ENCODE measurements around the gene MRPS34. TPM values are rescaled to one million over a fixed set of nuclear protein-coding genes. Genes with fewer than 3 reads are reported as not detected.

MRPS34 gene
- polyA plus RNA-seq, 1 experiment = 55.8 TPM

DNA sequence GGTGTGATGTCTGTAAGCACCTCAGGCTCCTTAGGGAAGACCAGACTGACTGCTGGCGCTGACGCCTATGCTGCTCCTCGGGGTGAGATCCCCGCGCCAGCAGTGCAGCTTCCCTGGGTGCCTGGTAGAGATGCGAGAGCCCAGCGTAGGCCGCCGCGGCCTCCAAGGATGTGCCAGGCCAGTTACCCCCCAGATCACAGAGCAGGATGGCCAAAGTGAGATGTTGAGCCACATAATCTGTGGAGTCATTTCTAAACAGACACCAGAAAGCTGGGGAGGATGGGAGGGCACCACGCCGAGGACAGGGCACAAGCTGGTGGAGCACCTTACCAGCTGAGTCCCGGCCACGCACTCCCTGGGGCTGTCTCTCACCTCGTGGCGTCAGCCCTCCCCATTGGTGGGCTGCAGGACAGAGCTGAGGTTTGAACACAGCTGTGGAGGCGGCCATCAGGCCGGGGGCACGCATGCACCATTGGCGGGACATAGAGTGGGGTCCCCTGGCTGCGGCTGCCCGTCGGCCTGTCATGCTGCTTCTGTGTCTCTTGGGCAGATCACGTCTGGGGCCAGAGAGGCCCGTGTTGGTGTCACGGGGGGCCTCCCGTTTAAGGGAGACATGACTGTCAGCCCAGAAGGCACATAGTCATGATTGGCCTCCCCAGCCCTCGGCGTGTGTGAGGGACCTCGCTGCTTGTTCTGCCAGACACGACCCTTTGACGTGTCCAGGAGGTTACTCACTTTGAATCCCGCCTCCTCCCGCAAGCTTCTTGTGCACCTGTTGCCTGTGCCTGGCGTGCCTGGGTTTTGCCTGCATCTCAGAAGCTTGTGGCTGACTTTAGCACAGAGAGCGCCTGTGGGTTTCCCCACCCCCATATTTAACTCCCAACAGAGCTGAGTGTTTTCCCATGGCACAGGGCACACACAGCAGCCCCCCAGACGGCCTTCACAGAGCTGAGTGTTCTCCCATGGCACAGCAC lies 45.0 kb downstream of the MRPS34 start:
- Histone ChIP-seq H3K27me3 (ENCODE audit: control insufficient read depth, insufficient read depth, low read length) (no peaks in the 10 kb centered on the region), H3K9me3 (ENCODE audit: control insufficient read depth, insufficient read depth, low read length) (no peaks in the 10 kb centered on the region; the same call in 1 of the 2 replicates), H3K27ac (ENCODE audit: low read depth, low read length) (no peak overlapping the region), H3K4me3 (ENCODE audit: low read depth, low read length) (no peak overlapping the region)
- CTCF ChIA-PET = no interaction called here
- DNase-seq (ENCODE audit: low read depth, low spot score) = no peak
- POLR2A ChIA-PET = no interaction called here
- TF ChIP-seq, protein P1, sequence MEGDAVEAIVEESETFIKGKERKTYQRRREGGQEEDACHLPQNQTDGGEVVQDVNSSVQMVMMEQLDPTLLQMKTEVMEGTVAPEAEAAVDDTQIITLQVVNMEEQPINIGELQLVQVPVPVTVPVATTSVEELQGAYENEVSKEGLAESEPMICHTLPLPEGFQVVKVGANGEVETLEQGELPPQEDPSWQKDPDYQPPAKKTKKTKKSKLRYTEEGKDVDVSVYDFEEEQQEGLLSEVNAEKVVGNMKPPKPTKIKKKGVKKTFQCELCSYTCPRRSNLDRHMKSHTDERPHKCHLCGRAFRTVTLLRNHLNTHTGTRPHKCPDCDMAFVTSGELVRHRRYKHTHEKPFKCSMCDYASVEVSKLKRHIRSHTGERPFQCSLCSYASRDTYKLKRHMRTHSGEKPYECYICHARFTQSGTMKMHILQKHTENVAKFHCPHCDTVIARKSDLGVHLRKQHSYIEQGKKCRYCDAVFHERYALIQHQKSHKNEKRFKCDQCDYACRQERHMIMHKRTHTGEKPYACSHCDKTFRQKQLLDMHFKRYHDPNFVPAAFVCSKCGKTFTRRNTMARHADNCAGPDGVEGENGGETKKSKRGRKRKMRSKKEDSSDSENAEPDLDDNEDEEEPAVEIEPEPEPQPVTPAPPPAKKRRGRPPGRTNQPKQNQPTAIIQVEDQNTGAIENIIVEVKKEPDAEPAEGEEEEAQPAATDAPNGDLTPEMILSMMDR (IDR thresholded peaks at IDR 0.05; ENCODE audit: low read depth, low read length) = no peak

GRCh38 chr16:1726661-1727502 lies 46.1 kb downstream of the MRPS34 start:
- TF ChIP-seq, protein P1 (IDR thresholded peaks at IDR 0.05; ENCODE audit: low read depth, low read length) = no peak
- ChIA-PET POLR2A (no interaction called here), CTCF (interaction anchor here (1.0 kb wide), 1 partner anchor 21 kb away, joined by 5 read pairs; the partner anchor contains the start of gene MAPK8IP3)
- H3K4me3 ChIP-seq (ENCODE audit: low read depth, low read length) = no peak overlapping the region
- no peak overlapping the region for H3K27ac ChIP-seq (ENCODE audit: low read depth, low read length)
- no peaks in the 10 kb centered on the region; the same call in 1 of the 2 replicates for H3K9me3 ChIP-seq (ENCODE audit: control insufficient read depth, insufficient read depth, low read length)
- H3K27me3 ChIP-seq (ENCODE audit: control insufficient read depth, insufficient read depth, low read length) = no peaks in the 10 kb centered on the region
- DNase-seq (ENCODE audit: low read depth, low spot score) = no peak

DNA sequence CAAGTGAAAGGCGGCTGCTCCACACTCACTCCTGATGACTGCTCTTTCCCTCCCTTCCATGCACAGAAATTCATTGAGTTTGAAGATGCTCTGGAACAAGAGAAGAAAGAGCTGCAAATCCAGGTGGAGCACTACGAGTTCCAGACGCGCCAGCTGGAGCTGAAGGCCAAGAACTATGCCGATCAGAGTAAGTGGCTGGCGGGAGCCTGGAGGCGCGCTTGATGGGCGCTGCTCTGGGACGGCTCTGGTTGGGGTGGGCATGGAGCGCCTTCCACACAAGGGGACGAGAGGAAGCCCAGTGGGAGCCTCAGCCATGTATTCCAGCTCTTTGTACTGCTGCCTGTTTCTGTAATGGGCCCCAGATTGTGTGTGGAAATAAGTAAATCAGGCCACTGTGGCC lies 48.4 kb downstream of the MRPS34 start:
- no peak for DNase-seq (ENCODE audit: low read depth, low spot score)
- POLR2A ChIA-PET = no interaction called here
- TF ChIP-seq, protein P1 (IDR thresholded peaks at IDR 0.05; ENCODE audit: low read depth, low read length) = no peak
- Histone ChIP-seq H3K27ac (ENCODE audit: low read depth, low read length) (no peak overlapping the region), H3K4me3 (ENCODE audit: low read depth, low read length) (no peak overlapping the region), H3K27me3 (ENCODE audit: control insufficient read depth, insufficient read depth, low read length) (no peaks in the 10 kb centered on the region), H3K9me3 (ENCODE audit: control insufficient read depth, insufficient read depth, low read length) (no peaks in the 10 kb centered on the region; the same call in 1 of the 2 replicates)
- CTCF ChIA-PET = interaction anchor here (0.6 to 1.9 kb wide), 5 partner anchors 9 to 285 kb away, joined by 3 to 10 read pairs (median 6); no protein-coding TSS in a partner anchor

- TF ChIP-seq, protein P1 (IDR thresholded peaks at IDR 0.05; ENCODE audit: low read depth, low read length) = peak; percentile 81
- H3K4me3 ChIP-seq (ENCODE audit: low read depth, low read length) = no peak overlapping the region
- no peak for DNase-seq (ENCODE audit: low read depth, low spot score)
- peak overlapping the region; percentile 21 for H3K27ac ChIP-seq (ENCODE audit: low read depth, low read length)
- no peaks in the 10 kb centered on the region for H3K27me3 ChIP-seq (ENCODE audit: control insufficient read depth, insufficient read depth, low read length)
- no peaks in the 10 kb centered on the region; the same call in 1 of the 2 replicates for H3K9me3 ChIP-seq (ENCODE audit: control insufficient read depth, insufficient read depth, low read length)
- CTCF ChIA-PET = interaction anchor here (0.6 to 1.9 kb wide), 9 partner anchors 8 to 780 kb away, joined by 3 to 10 read pairs (median 5); partner anchors contain the start of genes NUBP2 and SPSB3
- POLR2A ChIA-PET = interaction anchor here (1.0 kb wide), 1 partner anchor 69 kb away, joined by 3 read pairs; no protein-coding TSS in a partner anchor
These were observed 49.3 kb downstream of the MRPS34 start for GRCh38 chr16:1723450-1724147.

Small RNA genes within 50 kb of the gene (small RNA-seq; reads per million reads assigned to genes)
- gene MIR3177 (ENCODE audit: insufficient read length, low read depth) = 2.2 reads per million

Other genes starting within 250 kb of the MRPS34 start
- gene TMEM204, start 239.5 kb downstream of the MRPS34 start, polyA plus RNA-seq (2011; rRNA removed) = 6.2 and 8.4 TPM in 2 replicates
- 6.4 and 8.3 TPM in 2 replicates for gene IFT140, start 161.1 kb downstream of the MRPS34 start, polyA plus RNA-seq (2011; rRNA removed)
- 7.8 TPM in 2 replicates for gene CRAMP1, start 160.8 kb downstream of the MRPS34 start, polyA plus RNA-seq (2011; rRNA removed)
- 39.2 and 41.2 TPM in 2 replicates for gene JPT2, start 94.9 kb downstream of the MRPS34 start, polyA plus RNA-seq (2011; rRNA removed)
- gene MAPK8IP3, start 66.9 kb downstream of the MRPS34 start, polyA plus RNA-seq (2011; rRNA removed) = 11.8 and 14.7 TPM in 2 replicates
- gene NME3, start 1.6 kb downstream of the MRPS34 start, polyA plus RNA-seq (2011; rRNA removed) = 15.6 and 25.5 TPM in 2 replicates
- gene EME2, start 324 bp downstream of the MRPS34 start, polyA plus RNA-seq (2011; rRNA removed) = 2.4 and 3.1 TPM in 2 replicates
- 11.0 and 13.3 TPM in 2 replicates for gene SPSB3, start 9.4 kb upstream of the MRPS34 start, polyA plus RNA-seq (2011; rRNA removed)
- 20.0 and 29.2 TPM in 2 replicates for gene NUBP2, start 9.8 kb upstream of the MRPS34 start, polyA plus RNA-seq (2011; rRNA removed)
- gene IGFALS, start 20.6 kb upstream of the MRPS34 start, polyA plus RNA-seq (2011; rRNA removed) = not detected in 2 replicates
- gene HAGH, start 53.7 kb upstream of the MRPS34 start, polyA plus RNA-seq (2011; rRNA removed) = 11.8 and 16.2 TPM in 2 replicates
- 35.2 and 45.4 TPM in 2 replicates for gene FAHD1, start 54.1 kb upstream of the MRPS34 start, polyA plus RNA-seq (2011; rRNA removed)
- 0.04 TPM in 1 of 2 replicates, not detected in the other for gene MEIOB, start 99.0 kb upstream of the MRPS34 start, polyA plus RNA-seq (2011; rRNA removed)
- not detected in 2 replicates for gene HS3ST6, start 145.3 kb upstream of the MRPS34 start, polyA plus RNA-seq (2011; rRNA removed)
- 23.1 and 32.6 TPM in 2 replicates for gene MSRB1, start 170.1 kb upstream of the MRPS34 start, polyA plus RNA-seq (2011; rRNA removed)
- not detected in 2 replicates for gene RPL3L, start 181.6 kb upstream of the MRPS34 start, polyA plus RNA-seq (2011; rRNA removed)
- gene NDUFB10, start 186.4 kb upstream of the MRPS34 start, polyA plus RNA-seq (2011; rRNA removed) = 126 and 163 TPM in 2 replicates
- 2,494 and 4,570 TPM in 2 replicates for gene RPS2, start 191.7 kb upstream of the MRPS34 start, polyA plus RNA-seq (2011; rRNA removed)
- not detected in 2 replicates for gene RNF151, start 193.7 kb upstream of the MRPS34 start, polyA plus RNA-seq (2011; rRNA removed)
- gene TBL3, start 198.9 kb upstream of the MRPS34 start, polyA plus RNA-seq (2011; rRNA removed) = 13.7 and 24.8 TPM in 2 replicates
- not detected in 2 replicates for gene NOXO1, start 208.3 kb upstream of the MRPS34 start, polyA plus RNA-seq (2011; rRNA removed)
- gene GFER, start 211.1 kb upstream of the MRPS34 start, polyA plus RNA-seq (2011; rRNA removed) = 15.8 and 19.5 TPM in 2 replicates
- 1.8 and 2.3 TPM in 2 replicates for gene SYNGR3, start 216.8 kb upstream of the MRPS34 start, polyA plus RNA-seq (2011; rRNA removed)
- gene ZNF598, start 236.7 kb upstream of the MRPS34 start, polyA plus RNA-seq (2011; rRNA removed) = 8.2 and 10.7 TPM in 2 replicates
- gene NPW, start 246.7 kb upstream of the MRPS34 start, polyA plus RNA-seq (2011; rRNA removed) = 0.66 and 0.94 TPM in 2 replicates